Right lobe of liver (tissue), 6 donors: ENCODE data around the gene RNASE7. TPM values are rescaled to one million over a fixed set of nuclear protein-coding genes. Genes with fewer than 3 reads are reported as not detected.

Experiments
- ATAC-seq, 4 donors: fragments of 200-7000 bp; cut with Tn5 transposase; one replicate each; pipeline ENCODE4 v1.9.1; 2020; ENCODE audit warnings: mild to moderate bottlenecking in 4 of 4, moderate library complexity in 4 of 4
- DNase-seq, 3 donors: peaks; one replicate each; pipeline ENCODE4 v3.0.0-alpha.2; 2020
- H3K27ac ChIP-seq, 3 donors: fragments of 200-600 bp; one replicate each; pipeline ENCODE4 v1.8.0; 2022
- H3K27me3 ChIP-seq, 2 donors: fragments of 200-600 bp; one replicate each; pipeline ENCODE4 v1.8.0; 2022
- H3K36me3 ChIP-seq, 4 donors: fragments of 200-600 bp; sonication (generic) in 1 of 4; one replicate each; pipeline versions ENCODE4 v1.5.1 to v1.8.0; 2017 to 2022; ENCODE audit warnings: control low read depth in 1 of 4
- H3K4me1 ChIP-seq, 4 donors: fragments of 200-600 bp; sonication (generic) in 1 of 4; one replicate each; pipeline versions ENCODE4 v1.5.1 to v1.8.0; 2017 to 2022; ENCODE audit warnings: control low read depth in 1 of 4
- H3K4me3 ChIP-seq, 3 donors: fragments of 200-600 bp; one replicate each; pipeline ENCODE4 v1.8.0; 2022
- H3K9me3 ChIP-seq, 4 donors: fragments of 200-600 bp; sonication (generic) in 1 of 4; one replicate each; pipeline versions ENCODE4 v1.5.1 to v1.8.0; 2017 to 2022; ENCODE audit warnings: control low read depth in 1 of 4
- CTCF ChIP-seq, 4 donors: fragments of 200-600 bp in 3 of 4; fragments of 450-650 bp in 1 of 4; IDR thresholded peaks; one replicate each; pipeline versions ENCODE4 v1.5.1 to v1.8.0; 2016 to 2022; ENCODE audit warnings: antibody characterized with exemption in 4 of 4, mild to moderate bottlenecking in 2 of 4
- POLR2A ChIP-seq: fragments of 450-650 bp; IDR thresholded peaks from one replicate; pipeline ENCODE4 v1.6.1; 2017; ENCODE audit warnings: antibody characterized with exemption, mild to moderate bottlenecking
- WGBS: methylation state at CpG from one replicate; pipeline ENCODE4 v1.1.6; 2018; ENCODE audit warnings: low coverage, low lambda C conversion rate; ENCODE audit not compliant: insufficient coverage; ENCODE audit errors: missing lambda C conversion rate; 5-methylcytosine and 5-hydroxymethylcytosine counted together
- intact Hi-C, 2 donors: fragments of 100-400 bp; cut with DNase I; formaldehyde crosslinking; loops; one replicate each; pipeline versions ENCODE4 v1.11.2 to v1.14.1; 2022
- total RNA-seq, 6 experiments: library from RNA; depleted of rRNA in 2 of 6; stranded (reverse); fragments of >200 nt in 2 of 6; fragmentation: NEBNext Ultra II Directional in 3 of 6; extraction: Animal tissue kit (Norgen Biotek cat#: 25700) in 3 of 6; gene quantifications; one replicate each; pipeline versions ENCODE4 v1.1.0 to v1.2.4, GENCODE V29; 2016 to 2023
- donor health status: DM: no; HTN: yes; CAD: no.
- donor health status: DM: no; HTN: no; CAD: no.
- donor health status: DM: no; HTN: no; CAD: no.
- donor health status: DM: no; HTN: yes; CAD: no.
- donor health status: DM: no; HTN: yes; CAD: no.

The RNASE7 gene
- total RNA-seq, 6 experiments from 2014 or later, result 0.18 to 0.31 (median 0.22) TPM; not detected in 3

DNA sequence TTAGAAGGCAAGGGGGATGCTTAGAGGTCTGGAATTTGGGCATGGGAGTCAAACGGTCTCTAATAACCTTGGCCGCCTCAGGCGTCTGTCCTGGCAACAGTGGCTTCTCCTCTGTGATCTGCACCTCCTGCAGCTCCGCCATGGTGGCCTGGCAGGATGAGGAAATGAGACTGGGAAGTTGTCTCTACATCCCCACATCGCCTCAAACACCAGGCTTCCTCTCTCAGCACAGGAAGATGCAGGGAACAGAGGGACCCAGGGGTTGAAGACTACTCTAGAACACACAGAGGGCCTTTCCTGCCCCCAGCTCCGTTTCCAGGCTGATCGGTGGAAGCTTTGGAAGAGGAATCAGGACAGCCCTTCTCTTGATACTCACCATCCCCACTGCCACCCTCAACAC, 19.0 kb upstream of the RNASE7 start:
- no peaks in the 10 kb centered on the region for H3K9me3 ChIP-seq
- ATAC-seq (peak in 3 of 4 donors; percentile 10 to 31 (median 29)), DNase-seq (peak in 2 of 3 donors; percentile 43 to 58)
- peak overlapping the region; percentile 72 to 89 (median 79) for H3K27ac ChIP-seq
- WGBS, result no CpG with 5 or more reads among the region's 7 CpGs
- no peaks in the 10 kb centered on the region for H3K27me3 ChIP-seq
- H3K4me1 ChIP-seq, result peaks cover 0 to 8% (median 2%) of the 10 kb centered on the region in 4 donors
- H3K4me3 ChIP-seq, result peak overlapping the region in 2 of 3 donors; percentile 98 to 100
- peaks cover 0 to 38% (median 23%) of the 10 kb centered on the region in 4 donors for H3K36me3 ChIP-seq
- intact Hi-C loops, result no loop called here
- no peak for TF ChIP-seq CTCF (IDR thresholded peaks at IDR 0.05)
- TF ChIP-seq POLR2A, result no peak

DNA sequence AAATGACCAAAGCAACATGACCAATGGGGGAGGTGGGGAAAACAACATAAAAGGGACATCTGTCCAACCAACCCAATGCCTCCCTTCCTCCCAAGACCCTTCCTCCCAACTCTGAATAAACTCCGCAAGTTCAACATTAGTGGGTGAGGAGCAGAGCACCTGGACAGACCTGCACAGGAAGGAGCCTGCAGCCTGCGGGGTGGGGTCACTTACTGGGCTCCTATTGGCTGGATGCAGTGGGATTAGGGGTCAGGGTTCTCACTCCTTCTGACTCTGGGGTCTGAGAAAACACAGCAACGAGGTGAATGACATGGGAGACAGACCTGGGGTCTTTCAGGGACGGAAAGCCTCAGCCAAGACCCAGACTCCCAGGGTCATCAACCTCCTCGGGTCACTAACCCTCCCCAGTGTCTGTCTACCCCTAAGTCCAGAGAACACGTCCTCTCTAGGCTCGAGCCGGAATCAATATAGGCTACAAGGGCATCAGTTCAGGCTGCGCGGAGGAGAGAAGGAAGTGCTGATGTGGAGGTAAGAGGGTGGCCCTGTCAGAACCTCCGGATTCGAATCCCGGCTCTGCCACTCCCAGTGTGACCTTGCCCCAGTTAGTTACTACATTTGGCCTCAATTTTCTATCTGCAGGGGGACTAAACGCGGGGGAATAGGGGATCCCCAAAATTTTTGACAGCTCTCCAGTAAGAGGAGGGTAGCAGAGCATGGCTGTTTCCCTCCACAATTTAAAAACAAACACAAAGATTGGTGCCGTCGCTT, 18.2 kb upstream of the RNASE7 start:
- peaks cover 0 to 30% (median 16%) of the 10 kb centered on the region in 4 donors for H3K36me3 ChIP-seq
- H3K4me1 ChIP-seq, result peaks cover 0 to 8% (median 2%) of the 10 kb centered on the region in 4 donors
- peak overlapping the region; percentile 72 to 89 (median 79) for H3K27ac ChIP-seq
- H3K9me3 ChIP-seq, result no peaks in the 10 kb centered on the region
- 6% methylated on average over 9 of the region's 17 CpGs for WGBS
- H3K27me3 ChIP-seq, result no peaks in the 10 kb centered on the region
- intact Hi-C loops, result no loop called here
- TF ChIP-seq CTCF (IDR thresholded peaks at IDR 0.05) (no peak), POLR2A (peak; percentile 9)
- DNase-seq (peak; percentile 45 to 78 (median 70)), ATAC-seq (peak; percentile 57 to 75 (median 72))
- peak overlapping the region; percentile 92 to 100 (median 98) for H3K4me3 ChIP-seq

- TF ChIP-seq CTCF (IDR thresholded peaks at IDR 0.05), result no peak
- TF ChIP-seq POLR2A, result peak; percentile 56
- Histone ChIP-seq H3K4me3 (peak within 1 kb of the TSS; percentile 92 to 100 (median 98)), H3K4me1 (peaks cover 0 to 8% (median 2%) of the 10 kb centered on the region in 4 donors), H3K27me3 (no peaks in the 10 kb centered on the region), H3K27ac (peak within 1 kb of the TSS; percentile 72 to 89 (median 79)), H3K36me3 (peaks cover 0 to 22% (median 9%) of the 10 kb centered on the region in 4 donors), H3K9me3 (no peaks in the 10 kb centered on the region)
- peak; percentile 89 to 91 (median 91) for DNase-seq
- ATAC-seq, result peak; percentile 83 to 88 (median 86)
- intact Hi-C loops, result no loop called here
- WGBS, result 0% methylated on average over 14 of the region's 72 CpGs
Measured at GRCh38 chr14:21024585-21025370, 17.4 kb upstream of the RNASE7 start, which contains the start of gene NDRG2. Gene NDRG2, minus strand, starts transcription at chr14:21025061. Its CDS starts 1,746 bp downstream, at chr14:21023315.

- 5% methylated on average over 19 of the region's 58 CpGs for WGBS
- ATAC-seq, result peak; percentile 31 to 41 (median 34)
- Histone ChIP-seq H3K4me3 (peak overlapping the region; percentile 92 to 100 (median 98)), H3K36me3 (peaks cover 0 to 14% (median 5%) of the 10 kb centered on the region in 4 donors), H3K27me3 (no peaks in the 10 kb centered on the region), H3K9me3 (no peaks in the 10 kb centered on the region), H3K4me1 (peaks cover 0 to 8% (median 2%) of the 10 kb centered on the region in 4 donors), H3K27ac (peak overlapping the region; percentile 72 to 89 (median 79))
- TF ChIP-seq CTCF (IDR thresholded peaks at IDR 0.05) (no peak), POLR2A (no peak)
- intact Hi-C loops, result no loop called here
- DNase-seq, result peak; percentile 54 to 79 (median 75)
Measured at GRCh38 chr14:21025371-21026273, 16.5 kb upstream of the RNASE7 start.
